ENCODE measurements around the gene FEZ2. TPM values are rescaled to one million over a fixed set of nuclear protein-coding genes. Genes with fewer than 3 reads are reported as not detected.
A peak's percentile ranks its signal among the peaks of the same experiment; 100 is the strongest.

Gene FEZ2
- total RNA-seq, 1 experiment from 2014 or later: 51.1 TPM

- Histone ChIP-seq H3K9me3 (ENCODE audit: control insufficient read depth, insufficient read depth, low read depth, low read length) (no peaks in the 10 kb centered on the region), H3K4me1 (ENCODE audit: control insufficient read depth, insufficient read depth, low read length) (peaks cover 73% of the 10 kb centered on the region), H3K4me3 (ENCODE audit: low read depth in 2 of 2, low read length in 2 of 2) (peak overlapping the region; percentile 19 to 35; a peak in 3 of 4 replicates), H3K27me3 (ENCODE audit: control insufficient read depth, insufficient read depth, low read length) (no peaks in the 10 kb centered on the region), H3K27ac (ENCODE audit: low read length) (peak overlapping the region; percentile 99), H3K36me3 (ENCODE audit: control insufficient read depth, insufficient read depth, low read length) (peaks cover 5% of the 10 kb centered on the region; the same call in 1 of the 2 replicates)
- in situ Hi-C loops (cut with HindIII; ENCODE audit: low pct_unique_long_range_greater_than_20kb, low sequenced_read_pairs) (no loop called here), intact Hi-C loops (cut with micrococcal nuclease; ENCODE audit: unreplicated experiment) (loop anchor here (10.0 kb wide), 1 partner anchor 216 kb away; no protein-coding TSS in a partner anchor)
- ATAC-seq (peak; percentile 87), DNase-seq (ENCODE audit: low read depth, low spot score) (peak; percentile 93)
- ChIA-PET POLR2A (no interaction called here), CTCF (interaction anchor here (0.7 kb wide), 1 partner anchor 581 kb away, joined by 3 read pairs; no protein-coding TSS in a partner anchor)
- TSS peak; percentile 96 for BruUV-seq (replicated peaks)
- TF ChIP-seq SIN3A (IDR thresholded peaks at IDR 0.05; ENCODE audit: borderline replicate concordance, insufficient read depth, low read depth, low read length) (no peak), CTCF (IDR thresholded peaks at IDR 0.05) (no peak), POLR2AphosphoS5 (IDR thresholded peaks at IDR 0.05; ENCODE audit: low read depth, low read length) (peak; percentile 52; the same call in 1 of the 2 replicates), TCF7L2 (IDR thresholded peaks at IDR 0.05; ENCODE audit: low read depth, low read length) (no peak; the same call in 1 of the 2 replicates), REST (IDR thresholded peaks at IDR 0.05; ENCODE audit: insufficient read depth in 1 of 2, low read depth in 2 of 2, low read length in 1 of 2) (no peak)
Observed at GRCh38 chr2:36568516-36569246, 29.3 kb downstream of the FEZ2 start.

- no peak for DNase-seq (ENCODE audit: low read depth, low spot score)
- POLR2A ChIA-PET: interaction anchor here (0.7 kb wide), 1 partner anchor 12 kb away, joined by 5 read pairs; no protein-coding TSS in a partner anchor
- peak; percentile 54 for ATAC-seq
- CTCF ChIA-PET: no interaction called here
- peaks cover 79% of the 10 kb centered on the region for H3K4me1 ChIP-seq (ENCODE audit: control insufficient read depth, insufficient read depth, low read length)
- peak overlapping the region; percentile 99 for H3K27ac ChIP-seq (ENCODE audit: low read length)
- H3K27me3 ChIP-seq (ENCODE audit: control insufficient read depth, insufficient read depth, low read length): no peaks in the 10 kb centered on the region
- TF ChIP-seq CTCF (IDR thresholded peaks at IDR 0.05): no peak
- TF ChIP-seq TCF7L2 (IDR thresholded peaks at IDR 0.05; ENCODE audit: low read depth, low read length): no peak
- TF ChIP-seq SIN3A (IDR thresholded peaks at IDR 0.05; ENCODE audit: borderline replicate concordance, insufficient read depth, low read depth, low read length): no peak
- no peak for TF ChIP-seq REST (IDR thresholded peaks at IDR 0.05; ENCODE audit: insufficient read depth in 1 of 2, low read depth in 2 of 2, low read length in 1 of 2)
- no peak for TF ChIP-seq POLR2AphosphoS5 (IDR thresholded peaks at IDR 0.05; ENCODE audit: low read depth, low read length)
- no peaks in the 10 kb centered on the region for H3K9me3 ChIP-seq (ENCODE audit: control insufficient read depth, insufficient read depth, low read depth, low read length)
- no peak overlapping the region; a peak in 1 of 4 replicates for H3K4me3 ChIP-seq (ENCODE audit: low read depth in 2 of 2, low read length in 2 of 2)
- in situ Hi-C loops (cut with HindIII; ENCODE audit: low pct_unique_long_range_greater_than_20kb, low sequenced_read_pairs): no loop called here
- intact Hi-C loops (cut with micrococcal nuclease; ENCODE audit: unreplicated experiment): loop anchor here (10.0 kb wide), 1 partner anchor 217 kb away; no protein-coding TSS in a partner anchor
- BruUV-seq (replicated peaks): no TSS peak
- peaks cover 5% of the 10 kb centered on the region; the same call in 1 of the 2 replicates for H3K36me3 ChIP-seq (ENCODE audit: control insufficient read depth, insufficient read depth, low read length)
Observed at GRCh38 chr2:36567711-36568408, 30.1 kb downstream of the FEZ2 start.

Data from Panc1 (cell line).